Neural cell (in vitro differentiated cells): Measurements from ENCODE around the gene NARF. TPM values are rescaled to one million over a fixed set of nuclear protein-coding genes. Genes with fewer than 3 reads are reported as not detected.
A peak's percentile ranks its signal among the peaks of the same experiment; 100 is the strongest.

Experiments used
- H2AFZ ChIP-seq: fragments of 200-600, 300-800 bp; sonication (generic), shearing (Covaris generic); 2 replicates; pipeline ENCODE4 v1.6.0; 2014; ENCODE audit warnings: low read depth, mild to moderate bottlenecking, antibody characterized with exemption, low read length, moderate library complexity
- H3F3A ChIP-seq: fragments of 200-600 bp; shearing (Covaris generic); 2 replicates; pipeline ENCODE4 v1.6.1; 2016; ENCODE audit warnings: mild to moderate bottlenecking, moderate library complexity, mixed read lengths, antibody characterized with exemption, low read length; ENCODE audit not compliant: insufficient read depth, poor library complexity, severe bottlenecking
- H3K27ac ChIP-seq: fragments of 200-600, 300-800 bp; sonication (generic), shearing (Covaris generic); 2 replicates; pipeline ENCODE4 v1.5.1; 2014; ENCODE audit warnings: mild to moderate bottlenecking, low read length, moderate library complexity
- H3K27me3 ChIP-seq: fragments of 300-800, 200-600 bp; sonication (generic), shearing (Covaris generic); 2 replicates; pipeline ENCODE4 v1.6.0; 2014; ENCODE audit warnings: mild to moderate bottlenecking, low read depth, low read length, moderate library complexity; ENCODE audit not compliant: insufficient read depth
- H3K36me3 ChIP-seq: fragments of 300-800, 200-600 bp; sonication (generic), shearing (Covaris generic); 2 replicates; pipeline ENCODE4 v1.5.1; 2014; ENCODE audit warnings: mild to moderate bottlenecking, antibody characterized with exemption, low read length, moderate library complexity; ENCODE audit not compliant: insufficient read depth
- H3K4me2 ChIP-seq: fragments of 300-800, 200-600 bp; sonication (generic), shearing (Covaris generic); 2 replicates; pipeline ENCODE4 v1.6.0; 2014; ENCODE audit warnings: mild to moderate bottlenecking, low read length
- H3K4me3 ChIP-seq: fragments of 300-800, 200-600 bp; sonication (generic), shearing (Covaris generic); 2 replicates; pipeline ENCODE4 v1.5.1; 2014; ENCODE audit warnings: mild to moderate bottlenecking, low read length, moderate library complexity
- H3K79me2 ChIP-seq: fragments of 200-600 bp; shearing (Covaris generic); replicated peaks from 2 replicates; pipeline ENCODE4 v1.6.0; 2014; ENCODE audit warnings: mild to moderate bottlenecking, low read length, moderate library complexity; ENCODE audit not compliant: insufficient read depth
- H3K9ac ChIP-seq: fragments of 300-800, 200-600 bp; sonication (generic), shearing (Covaris generic); 2 replicates; pipeline ENCODE4 v1.6.1; 2016; ENCODE audit warnings: mild to moderate bottlenecking, low read length, mixed read lengths
- H3K9me2 ChIP-seq: fragments of 200-600 bp; shearing (Covaris generic); 2 replicates; pipeline ENCODE4 v1.6.1; 2016; ENCODE audit warnings: mild to moderate bottlenecking, low read length, mixed read lengths; ENCODE audit not compliant: insufficient read depth
- H3K9me3 ChIP-seq: fragments of 200-600, 300-800 bp; sonication (generic), shearing (Covaris generic); 2 replicates; pipeline ENCODE4 v1.6.1; 2016; ENCODE audit warnings: mild to moderate bottlenecking, mixed run types, low read length, moderate library complexity, mixed read lengths
- H4K20me1 ChIP-seq: fragments of 200-600 bp; shearing (Covaris generic); 2 replicates; pipeline ENCODE4 v1.6.1; 2016; ENCODE audit warnings: mild to moderate bottlenecking, mixed run types; ENCODE audit not compliant: insufficient read depth
- EP300 ChIP-seq: fragments of 450-650 bp; conservative IDR thresholded peaks from 2 replicates; pipeline ENCODE4 v1.6.1; 2014; ENCODE audit warnings: antibody characterized with exemption, mild to moderate bottlenecking, moderate library complexity; ENCODE audit not compliant: poor library complexity, severe bottlenecking
- EZH2 ChIP-seq: fragments of 200-600, 300-800 bp; shearing (Covaris generic), sonication (generic); IDR thresholded peaks from 2 replicates; pipeline ENCODE4 v1.6.1; 2014; ENCODE audit warnings: antibody characterized with exemption, low read length, borderline replicate concordance, mild to moderate bottlenecking; ENCODE audit not compliant: insufficient read depth, poor library complexity, severe bottlenecking
- MXI1 ChIP-seq: fragments of 450-650 bp; conservative IDR thresholded peaks from 2 replicates; pipeline ENCODE4 v1.6.1; 2014; ENCODE audit warnings: antibody characterized with exemption, mild to moderate bottlenecking; ENCODE audit not compliant: poor library complexity, severe bottlenecking
- POLR2AphosphoS5 ChIP-seq: IDR thresholded peaks from 2 replicates; pipeline ENCODE4 v1.6.1; 2012
- RAD21 ChIP-seq: fragments of 450-650 bp; conservative IDR thresholded peaks from 2 replicates; pipeline ENCODE4 v1.6.1; 2014; ENCODE audit warnings: antibody characterized with exemption, mild to moderate bottlenecking, moderate library complexity
- REST ChIP-seq: IDR thresholded peaks from 2 replicates; pipeline ENCODE4 v1.6.1; 2012; ENCODE audit warnings: borderline replicate concordance
- SMC3 ChIP-seq: fragments of 450-650 bp; conservative IDR thresholded peaks from 2 replicates; pipeline ENCODE4 v1.6.1; 2014; ENCODE audit warnings: antibody characterized with exemption, mild to moderate bottlenecking, moderate library complexity; ENCODE audit not compliant: poor library complexity
- TAF1 ChIP-seq: IDR thresholded peaks from 2 replicates; pipeline ENCODE4 v1.6.1; 2012; ENCODE audit warnings: low read depth
- polyA plus RNA-seq: library from polyadenylated mRNA; depleted of rRNA; stranded (reverse); fragments of >200 nt; gene quantifications from 2 replicates; pipeline ENCODE4 v1.2.3, GENCODE V29; 2014
- TF ChIP-seq, protein P1 (sequence below): fragments of 450-650 bp; IDR thresholded peaks from 2 replicates; pipeline ENCODE4 v1.5.1; 2014; ENCODE audit warnings: antibody characterized with exemption, mild to moderate bottlenecking, moderate library complexity; ENCODE audit not compliant: poor library complexity, severe bottlenecking

NARF gene
- polyA plus RNA-seq, 1 donor from 2014 or later: 243 TPM

DNA sequence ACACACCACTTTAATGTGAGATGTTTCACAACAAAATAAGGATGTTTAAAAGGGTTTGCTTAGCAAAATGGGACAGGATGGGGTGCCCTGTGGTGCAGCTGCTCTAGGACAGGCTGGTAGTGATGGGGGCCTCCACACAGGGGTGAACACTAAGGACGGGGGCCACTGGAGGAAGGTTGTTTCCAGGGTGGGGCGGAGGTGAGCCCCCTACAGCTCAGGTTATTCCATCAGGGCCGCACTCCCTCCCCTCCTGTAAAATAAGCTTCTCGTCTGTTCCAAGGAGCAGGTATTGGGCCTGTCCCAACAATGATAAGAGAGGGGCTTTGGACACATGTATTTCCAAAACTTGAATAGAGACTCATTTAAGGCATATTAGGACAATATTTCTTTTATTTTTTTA, 42.3 kb upstream of the NARF start:
- no peak overlapping the region for H3K9ac ChIP-seq
- no peaks in the 10 kb centered on the region for H3F3A ChIP-seq
- H3K4me3 ChIP-seq: no peak overlapping the region
- H3K9me2 ChIP-seq: no peaks in the 10 kb centered on the region
- no peaks in the 10 kb centered on the region for H3K36me3 ChIP-seq
- no peaks in the 10 kb centered on the region for H3K27me3 ChIP-seq
- no peak overlapping the region for H2AFZ ChIP-seq
- no peak overlapping the region for H3K4me2 ChIP-seq
- TF ChIP-seq TAF1 (no peak), EP300 (no peak), REST (no peak), MXI1 (no peak), POLR2AphosphoS5 (no peak), SMC3 (no peak), EZH2 (no peak), RAD21 (no peak)
- TF ChIP-seq, protein P1, sequence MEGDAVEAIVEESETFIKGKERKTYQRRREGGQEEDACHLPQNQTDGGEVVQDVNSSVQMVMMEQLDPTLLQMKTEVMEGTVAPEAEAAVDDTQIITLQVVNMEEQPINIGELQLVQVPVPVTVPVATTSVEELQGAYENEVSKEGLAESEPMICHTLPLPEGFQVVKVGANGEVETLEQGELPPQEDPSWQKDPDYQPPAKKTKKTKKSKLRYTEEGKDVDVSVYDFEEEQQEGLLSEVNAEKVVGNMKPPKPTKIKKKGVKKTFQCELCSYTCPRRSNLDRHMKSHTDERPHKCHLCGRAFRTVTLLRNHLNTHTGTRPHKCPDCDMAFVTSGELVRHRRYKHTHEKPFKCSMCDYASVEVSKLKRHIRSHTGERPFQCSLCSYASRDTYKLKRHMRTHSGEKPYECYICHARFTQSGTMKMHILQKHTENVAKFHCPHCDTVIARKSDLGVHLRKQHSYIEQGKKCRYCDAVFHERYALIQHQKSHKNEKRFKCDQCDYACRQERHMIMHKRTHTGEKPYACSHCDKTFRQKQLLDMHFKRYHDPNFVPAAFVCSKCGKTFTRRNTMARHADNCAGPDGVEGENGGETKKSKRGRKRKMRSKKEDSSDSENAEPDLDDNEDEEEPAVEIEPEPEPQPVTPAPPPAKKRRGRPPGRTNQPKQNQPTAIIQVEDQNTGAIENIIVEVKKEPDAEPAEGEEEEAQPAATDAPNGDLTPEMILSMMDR: no peak
- H3K79me2 ChIP-seq: no peaks in the 10 kb centered on the region
- no peaks in the 10 kb centered on the region for H3K9me3 ChIP-seq
- no peak overlapping the region for H3K27ac ChIP-seq
- H4K20me1 ChIP-seq: no peaks in the 10 kb centered on the region

DNA sequence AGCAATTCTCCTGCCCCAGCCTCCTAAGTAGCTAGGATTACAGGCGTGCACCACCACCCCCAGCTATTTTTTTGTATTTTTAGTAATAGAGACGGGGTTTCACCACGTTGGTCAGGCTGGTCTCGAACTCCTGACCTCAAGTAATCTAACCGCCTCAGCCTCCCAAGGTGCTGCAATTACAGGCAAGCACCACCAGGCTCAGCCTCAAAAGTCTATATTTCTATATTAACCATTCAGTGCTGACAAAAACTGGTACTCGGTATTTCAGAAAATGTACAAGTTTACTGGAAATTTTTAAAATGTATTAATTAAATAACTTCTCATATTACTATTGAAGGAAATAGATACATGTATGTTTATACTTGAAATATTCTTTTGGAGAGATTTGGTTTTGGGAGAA, 41.8 kb upstream of the NARF start:
- no peaks in the 10 kb centered on the region for H3K27me3 ChIP-seq
- H4K20me1 ChIP-seq: no peaks in the 10 kb centered on the region
- no peak overlapping the region for H3K4me2 ChIP-seq
- no peaks in the 10 kb centered on the region for H3K79me2 ChIP-seq
- no peak overlapping the region for H3K9ac ChIP-seq
- H3K9me2 ChIP-seq: no peaks in the 10 kb centered on the region
- no peaks in the 10 kb centered on the region for H3K36me3 ChIP-seq
- H3K27ac ChIP-seq: no peak overlapping the region
- TF ChIP-seq EP300 (no peak), POLR2AphosphoS5 (no peak), RAD21 (no peak), SMC3 (no peak), EZH2 (no peak), MXI1 (no peak), TAF1 (no peak)
- TF ChIP-seq, protein P1: peak; percentile 12
- no peak overlapping the region for H3K4me3 ChIP-seq
- no peak overlapping the region for H2AFZ ChIP-seq
- no peaks in the 10 kb centered on the region for H3F3A ChIP-seq
- no peaks in the 10 kb centered on the region for H3K9me3 ChIP-seq
